Activated T-helper 17 cell treated with anti-CD3 and anti-CD28 coated beads, Interleukin-2, amount 50 U/mL, for 72 hours (primary cell): ENCODE data around the gene GPC4. TPM values are rescaled to one million over a fixed set of nuclear protein-coding genes. Genes with fewer than 3 reads are reported as not detected.

Experiments used
- ATAC-seq: fragments of 150-1000 bp; cut with Tn5 transposase; replicated peaks from 2 replicates; pipeline ENCODE4 v1.10.0; 2021; ENCODE audit warnings: mild to moderate bottlenecking, moderate library complexity
- H3K27ac Mint-ChIP-seq: one replicate; pipeline ENCODE4 v1.8.0; 2022; ENCODE audit warnings: mixed read lengths
- H3K27me3 Mint-ChIP-seq: one replicate; pipeline ENCODE4 v1.8.0; 2022; ENCODE audit warnings: mixed read lengths
- H3K36me3 Mint-ChIP-seq: one replicate; pipeline ENCODE4 v1.8.0; 2022; ENCODE audit warnings: low read depth, mild to moderate bottlenecking, mixed read lengths
- H3K4me1 Mint-ChIP-seq: one replicate; pipeline ENCODE4 v1.8.0; 2022; ENCODE audit warnings: mixed read lengths
- H3K4me3 Mint-ChIP-seq: one replicate; pipeline ENCODE4 v1.8.0; 2022; ENCODE audit warnings: mild to moderate bottlenecking, mixed read lengths
- H3K9me3 Mint-ChIP-seq: one replicate; pipeline ENCODE4 v1.8.0; 2022; ENCODE audit warnings: mixed read lengths
- total RNA-seq, 2 donors: library from RNA; stranded (reverse); gene quantifications; one replicate each; pipeline ENCODE4 v1.2.3, GENCODE V29; 2022

GPC4 gene
- total RNA-seq, 2 donors from 2014 or later = not detected

- Mint-ChIP-seq H3K4me3 (no peak overlapping the region), H3K9me3 (no peaks in the 10 kb centered on the region), H3K36me3 (no peaks in the 10 kb centered on the region), H3K4me1 (no peaks in the 10 kb centered on the region), H3K27me3 (peaks cover 7% of the 10 kb centered on the region), H3K27ac (no peak overlapping the region)
- no peak for ATAC-seq
Measured at GRCh38 chrX:133392671-133393070, 22.6 kb downstream of the GPC4 start.

GRCh38 chrX:133391111-133391510, 24.2 kb downstream of the GPC4 start:
- Mint-ChIP-seq H3K4me3 (no peak overlapping the region), H3K27ac (no peak overlapping the region), H3K27me3 (peaks cover 7% of the 10 kb centered on the region), H3K4me1 (no peaks in the 10 kb centered on the region), H3K36me3 (no peaks in the 10 kb centered on the region), H3K9me3 (no peaks in the 10 kb centered on the region)
- ATAC-seq = no peak

- H3K27me3 Mint-ChIP-seq = peaks cover 7% of the 10 kb centered on the region
- H3K9me3 Mint-ChIP-seq = no peaks in the 10 kb centered on the region
- H3K4me1 Mint-ChIP-seq = no peaks in the 10 kb centered on the region
- no peak for ATAC-seq
- no peak overlapping the region for H3K4me3 Mint-ChIP-seq
- no peak overlapping the region for H3K27ac Mint-ChIP-seq
- no peaks in the 10 kb centered on the region for H3K36me3 Mint-ChIP-seq
Measured at GRCh38 chrX:133390676-133391075, 24.6 kb downstream of the GPC4 start.

GRCh38 chrX:133389975-133390374, 25.3 kb downstream of the GPC4 start:
- no peak overlapping the region for H3K27ac Mint-ChIP-seq
- no peaks in the 10 kb centered on the region for H3K4me1 Mint-ChIP-seq
- H3K9me3 Mint-ChIP-seq = no peaks in the 10 kb centered on the region
- peaks cover 7% of the 10 kb centered on the region for H3K27me3 Mint-ChIP-seq
- no peaks in the 10 kb centered on the region for H3K36me3 Mint-ChIP-seq
- ATAC-seq = no peak
- H3K4me3 Mint-ChIP-seq = no peak overlapping the region

GRCh38 chrX:133384454-133384853, 30.8 kb downstream of the GPC4 start:
- H3K27me3 Mint-ChIP-seq = peaks cover 7% of the 10 kb centered on the region
- H3K4me1 Mint-ChIP-seq = no peaks in the 10 kb centered on the region
- no peaks in the 10 kb centered on the region for H3K36me3 Mint-ChIP-seq
- ATAC-seq = no peak
- no peak overlapping the region for H3K4me3 Mint-ChIP-seq
- H3K9me3 Mint-ChIP-seq = no peaks in the 10 kb centered on the region
- H3K27ac Mint-ChIP-seq = no peak overlapping the region

GRCh38 chrX:133380711-133381619, 34.3 kb downstream of the GPC4 start:
- Mint-ChIP-seq H3K4me3 (no peak overlapping the region), H3K4me1 (no peaks in the 10 kb centered on the region), H3K36me3 (no peaks in the 10 kb centered on the region), H3K27ac (no peak overlapping the region), H3K9me3 (no peaks in the 10 kb centered on the region), H3K27me3 (peaks cover 3% of the 10 kb centered on the region)
- no peak for ATAC-seq

- Mint-ChIP-seq H3K36me3 (no peaks in the 10 kb centered on the region), H3K4me3 (no peak overlapping the region), H3K27ac (no peak overlapping the region), H3K9me3 (no peaks in the 10 kb centered on the region), H3K4me1 (no peaks in the 10 kb centered on the region), H3K27me3 (no peaks in the 10 kb centered on the region)
- no peak for ATAC-seq
Measured at GRCh38 chrX:133376422-133376821, 38.9 kb downstream of the GPC4 start.

- ATAC-seq = no peak
- no peaks in the 10 kb centered on the region for H3K27me3 Mint-ChIP-seq
- no peak overlapping the region for H3K4me3 Mint-ChIP-seq
- H3K27ac Mint-ChIP-seq = no peak overlapping the region
- H3K36me3 Mint-ChIP-seq = no peaks in the 10 kb centered on the region
- no peaks in the 10 kb centered on the region for H3K9me3 Mint-ChIP-seq
- no peaks in the 10 kb centered on the region for H3K4me1 Mint-ChIP-seq
Measured at GRCh38 chrX:133375615-133376340, 39.5 kb downstream of the GPC4 start.

GRCh38 chrX:133374874-133375387, 40.4 kb downstream of the GPC4 start:
- Mint-ChIP-seq H3K27me3 (no peaks in the 10 kb centered on the region), H3K36me3 (no peaks in the 10 kb centered on the region), H3K4me3 (no peak overlapping the region), H3K4me1 (no peaks in the 10 kb centered on the region), H3K27ac (no peak overlapping the region), H3K9me3 (no peaks in the 10 kb centered on the region)
- no peak for ATAC-seq

GRCh38 chrX:133373386-133374079, 41.8 kb downstream of the GPC4 start:
- no peaks in the 10 kb centered on the region for H3K36me3 Mint-ChIP-seq
- no peaks in the 10 kb centered on the region for H3K27me3 Mint-ChIP-seq
- H3K27ac Mint-ChIP-seq = no peak overlapping the region
- no peak for ATAC-seq
- H3K4me1 Mint-ChIP-seq = no peaks in the 10 kb centered on the region
- no peaks in the 10 kb centered on the region for H3K9me3 Mint-ChIP-seq
- no peak overlapping the region for H3K4me3 Mint-ChIP-seq

GRCh38 chrX:133370696-133371275, 44.5 kb downstream of the GPC4 start:
- Mint-ChIP-seq H3K4me3 (no peak overlapping the region), H3K27ac (no peak overlapping the region), H3K9me3 (no peaks in the 10 kb centered on the region), H3K36me3 (no peaks in the 10 kb centered on the region), H3K27me3 (no peaks in the 10 kb centered on the region), H3K4me1 (no peaks in the 10 kb centered on the region)
- no peak for ATAC-seq

GRCh38 chrX:133369065-133369464, 46.2 kb downstream of the GPC4 start:
- H3K4me1 Mint-ChIP-seq = no peaks in the 10 kb centered on the region
- no peak overlapping the region for H3K27ac Mint-ChIP-seq
- H3K27me3 Mint-ChIP-seq = no peaks in the 10 kb centered on the region
- H3K36me3 Mint-ChIP-seq = no peaks in the 10 kb centered on the region
- no peak overlapping the region for H3K4me3 Mint-ChIP-seq
- H3K9me3 Mint-ChIP-seq = no peaks in the 10 kb centered on the region
- ATAC-seq = no peak

GRCh38 chrX:133366735-133367134, 48.6 kb downstream of the GPC4 start:
- Mint-ChIP-seq H3K27ac (no peak overlapping the region), H3K9me3 (no peaks in the 10 kb centered on the region), H3K4me1 (no peaks in the 10 kb centered on the region), H3K27me3 (no peaks in the 10 kb centered on the region), H3K36me3 (no peaks in the 10 kb centered on the region), H3K4me3 (no peak overlapping the region)
- ATAC-seq = no peak

GRCh38 chrX:133365871-133366611, 49.2 kb downstream of the GPC4 start:
- Mint-ChIP-seq H3K27me3 (no peaks in the 10 kb centered on the region), H3K4me3 (no peak overlapping the region), H3K4me1 (no peaks in the 10 kb centered on the region), H3K36me3 (no peaks in the 10 kb centered on the region), H3K9me3 (no peaks in the 10 kb centered on the region), H3K27ac (no peak overlapping the region)
- ATAC-seq = no peak
